Activated T-helper 9 cell treated with anti-CD3 and anti-CD28 coated beads, Interleukin-2, amount 50 U/mL, for 16 hours (primary cell): ENCODE data around the gene TACC2.

ENCODE experiments used
- DNase-seq: peaks from one replicate; pipeline ENCODE4 v3.0.0-alpha.2; 2020; ENCODE audit warnings: low read depth

TACC2 gene

GRCh38 chr10:122229666-122230065 lies 240.7 kb downstream of the TACC2 start:
- DNase-seq = no peak

- DNase-seq = no peak
Observed at GRCh38 chr10:122230222-122230621, 241.3 kb downstream of the TACC2 start.

GRCh38 chr10:122232769-122233168 lies 243.8 kb downstream of the TACC2 start:
- no peak for DNase-seq

GRCh38 chr10:122233857-122234348 lies 244.9 kb downstream of the TACC2 start:
- no peak for DNase-seq

- DNase-seq = no peak
Observed at GRCh38 chr10:122234416-122234815, 245.5 kb downstream of the TACC2 start.

- no peak for DNase-seq
Observed at GRCh38 chr10:122236690-122237306, 247.8 kb downstream of the TACC2 start.

- DNase-seq = no peak
Observed at GRCh38 chr10:122237331-122237990, 248.5 kb downstream of the TACC2 start.

- DNase-seq = no peak
Observed at GRCh38 chr10:122239578-122240257, 250.8 kb downstream of the TACC2 start.

- DNase-seq = no peak
Observed at GRCh38 chr10:122240401-122240800, 251.4 kb downstream of the TACC2 start.

- no peak for DNase-seq
Observed at GRCh38 chr10:122241836-122242235, 252.9 kb downstream of the TACC2 start.

- no peak for DNase-seq
Observed at GRCh38 chr10:122243550-122243949, 254.6 kb downstream of the TACC2 start.

- no peak for DNase-seq
Observed at GRCh38 chr10:122244001-122244975, 255.3 kb downstream of the TACC2 start.

GRCh38 chr10:122245136-122245535 lies 256.2 kb downstream of the TACC2 start:
- DNase-seq = no peak

GRCh38 chr10:122245897-122246296 lies 256.9 kb downstream of the TACC2 start:
- DNase-seq = no peak

- DNase-seq = no peak
Observed at GRCh38 chr10:122246830-122247520, 258.0 kb downstream of the TACC2 start.

- no peak for DNase-seq
Observed at GRCh38 chr10:122248356-122249302, 259.7 kb downstream of the TACC2 start.

GRCh38 chr10:122249303-122249850 lies 260.4 kb downstream of the TACC2 start:
- DNase-seq = no peak

GRCh38 chr10:122249991-122250750 lies 261.2 kb downstream of the TACC2 start:
- no peak for DNase-seq
